Astrocyte (in vitro differentiated cells and primary cell): ENCODE results near the gene RAB3IL1. TPM values are rescaled to one million over a fixed set of nuclear protein-coding genes. Genes with fewer than 3 reads are reported as not detected.

ENCODE experiments used
- DNase-seq: peaks from one replicate; pipeline ENCODE4 v3.0.0-alpha.2; 2010; ENCODE audit warnings: low read depth
- FAIRE-seq: peaks from 2 replicates; lab custom pipeline; 2011; peaks lifted over from hg19 to GRCh38; lab: Jason Lieb, UNC
- H2AFZ ChIP-seq: 2 replicates; pipeline ENCODE4 v1.6.0; 2012; ENCODE audit warnings: low read depth, low read length, inconsistent platforms
- H3K27ac ChIP-seq: 2 replicates; pipeline ENCODE4 v1.5.1; 2011; ENCODE audit warnings: low read depth, low read length, inconsistent platforms
- H3K27me3 ChIP-seq: 2 replicates; pipeline ENCODE4 v1.6.0; 2011; ENCODE audit warnings: low read length, inconsistent platforms; ENCODE audit not compliant: insufficient read depth
- H3K36me3 ChIP-seq: 2 replicates; pipeline ENCODE4 v1.5.1; 2011; ENCODE audit warnings: low read length, inconsistent platforms; ENCODE audit not compliant: insufficient read depth
- H3K4me1 ChIP-seq: 2 replicates; pipeline ENCODE4 v1.5.1; 2011; ENCODE audit warnings: low read length, inconsistent platforms; ENCODE audit not compliant: insufficient read depth
- H3K4me2 ChIP-seq: 2 replicates; pipeline ENCODE4 v1.6.0; 2012; ENCODE audit warnings: low read length, inconsistent platforms
- H3K4me3 ChIP-seq: 2 replicates; pipeline ENCODE4 v1.5.1; 2011; ENCODE audit warnings: low read depth, mild to moderate bottlenecking, low read length, inconsistent platforms; ENCODE audit not compliant: insufficient read depth
- H3K79me2 ChIP-seq: 2 replicates; pipeline ENCODE4 v1.6.0; 2012; ENCODE audit warnings: mild to moderate bottlenecking, low read length, inconsistent platforms; ENCODE audit not compliant: insufficient read depth
- H3K9ac ChIP-seq: 2 replicates; pipeline ENCODE4 v1.6.0; 2012; ENCODE audit warnings: mild to moderate bottlenecking, low read length, inconsistent platforms
- H3K9me3 ChIP-seq: 2 replicates; pipeline ENCODE4 v1.5.1; 2012; ENCODE audit warnings: low read depth, mild to moderate bottlenecking, low read length, inconsistent platforms; ENCODE audit not compliant: insufficient read depth
- H4K20me1 ChIP-seq: 2 replicates; pipeline ENCODE4 v1.6.0; 2012; ENCODE audit warnings: low read length, inconsistent platforms; ENCODE audit not compliant: insufficient read depth
- H3K27ac Mint-ChIP-seq: one replicate; pipeline ENCODE4 v1.8.0; 2021; ENCODE audit warnings: mild to moderate bottlenecking, mixed read lengths; ENCODE audit not compliant: unreplicated experiment
- H3K27me3 Mint-ChIP-seq: one replicate; pipeline ENCODE4 v1.8.0; 2021; ENCODE audit warnings: low read depth, mixed read lengths; ENCODE audit not compliant: unreplicated experiment
- H3K36me3 Mint-ChIP-seq: one replicate; pipeline ENCODE4 v1.8.0; 2021; ENCODE audit warnings: low read depth, mixed read lengths; ENCODE audit not compliant: unreplicated experiment
- H3K4me1 Mint-ChIP-seq: one replicate; pipeline ENCODE4 v1.8.0; 2021; ENCODE audit warnings: low read depth, mixed read lengths; ENCODE audit not compliant: unreplicated experiment
- H3K4me3 Mint-ChIP-seq: one replicate; pipeline ENCODE4 v1.8.0; 2021; ENCODE audit warnings: mild to moderate bottlenecking, moderate library complexity, mixed read lengths; ENCODE audit not compliant: unreplicated experiment
- H3K9me3 Mint-ChIP-seq: one replicate; pipeline ENCODE4 v1.8.0; 2021; ENCODE audit warnings: mild to moderate bottlenecking, mixed read lengths; ENCODE audit not compliant: unreplicated experiment
- CTCF ChIP-seq: IDR thresholded peaks from 2 replicates; pipeline ENCODE4 v1.5.1; 2011; ENCODE audit warnings: low read depth, mild to moderate bottlenecking, inconsistent platforms, low read length, moderate library complexity; ENCODE audit not compliant: insufficient read depth
- EZH2 ChIP-seq: IDR thresholded peaks from 2 replicates; pipeline ENCODE4 v1.6.1; 2012; ENCODE audit warnings: mild to moderate bottlenecking, low read length, inconsistent platforms; ENCODE audit not compliant: insufficient read depth
- total RNA-seq: library from RNA; stranded (reverse); gene quantifications from 2 replicates; pipeline ENCODE4 v1.2.1, GENCODE V29; 2021

RAB3IL1 gene
- total RNA-seq, 1 donor from 2014 or later = 0.91 TPM

- peaks cover 27% of the 10 kb centered on the region for H3K4me1 ChIP-seq
- H3K9ac ChIP-seq = no peak overlapping the region
- no peaks in the 10 kb centered on the region for H4K20me1 ChIP-seq
- H3K4me2 ChIP-seq = peak overlapping the region; percentile 98
- H3K79me2 ChIP-seq = peaks cover 20% of the 10 kb centered on the region
- H2AFZ ChIP-seq = peak overlapping the region; percentile 66
- Mint-ChIP-seq H3K27ac (no peak overlapping the region), H3K4me3 (peak overlapping the region; percentile 74), H3K36me3 (peaks cover 4% of the 10 kb centered on the region), H3K27me3 (peaks cover 8% of the 10 kb centered on the region), H3K9me3 (no peaks in the 10 kb centered on the region), H3K4me1 (peaks cover 6% of the 10 kb centered on the region)
- no peaks in the 10 kb centered on the region for H3K9me3 ChIP-seq
- H3K4me3 ChIP-seq = peak overlapping the region; percentile 42
- H3K27me3 ChIP-seq = no peaks in the 10 kb centered on the region
- DNase-seq (no peak), FAIRE-seq (no peak)
- H3K36me3 ChIP-seq = no peaks in the 10 kb centered on the region
- TF ChIP-seq CTCF = no peak
- no peak for TF ChIP-seq EZH2
- no peak overlapping the region for H3K27ac ChIP-seq
Measured at GRCh38 chr11:61892085-61892370, 25.3 kb downstream of the RAB3IL1 start.

GRCh38 chr11:61891331-61892084 is 25.9 kb downstream of the RAB3IL1 start, which contains the start of gene FADS3:
FADS3 (minus strand) TSS chr11:61891545; CDS start chr11:61891381, 164 bp downstream.
- Mint-ChIP-seq H3K27me3 (peaks cover 6% of the 10 kb centered on the region), H3K27ac (peak within 1 kb of the TSS; percentile 66), H3K4me1 (peaks cover 6% of the 10 kb centered on the region), H3K9me3 (no peaks in the 10 kb centered on the region), H3K4me3 (peak within 1 kb of the TSS; percentile 87), H3K36me3 (peaks cover 9% of the 10 kb centered on the region)
- Histone ChIP-seq H3K4me3 (peak within 1 kb of the TSS; percentile 66), H3K27me3 (no peaks in the 10 kb centered on the region), H3K79me2 (peaks cover 25% of the 10 kb centered on the region), H3K36me3 (no peaks in the 10 kb centered on the region), H2AFZ (peak within 1 kb of the TSS; percentile 74), H3K4me2 (peak within 1 kb of the TSS; percentile 98), H3K9ac (peak within 1 kb of the TSS; percentile 70), H3K9me3 (no peaks in the 10 kb centered on the region), H3K4me1 (peaks cover 27% of the 10 kb centered on the region), H4K20me1 (peaks cover 2% of the 10 kb centered on the region), H3K27ac (peak within 1 kb of the TSS; percentile 12)
- DNase-seq = peak; percentile 48
- TF ChIP-seq CTCF = no peak
- TF ChIP-seq EZH2 = no peak
- no peak for FAIRE-seq
